Thoracic aorta (tissue), 2 donors: ENCODE measurements around the gene DNASE2B. TPM values are rescaled to one million over a fixed set of nuclear protein-coding genes. Genes with fewer than 3 reads are reported as not detected.

Source experiments
- ATAC-seq: fragments of 150-250 bp; one replicate; pipeline ENCODE4 v1.8.0; 2017; ENCODE audit warnings: low read depth; ENCODE audit not compliant: insufficient number of reproducible peaks, low FRiP score
- DNase-seq: peaks from one replicate; pipeline ENCODE4 v3.0.0-alpha.2; 2020; ENCODE audit warnings: low spot score
- H3K27ac ChIP-seq, 2 donors: fragments of 200-600 bp; sonication (generic); 1 replicate in 1 of 2; 2 replicates in 1 of 2; pipeline ENCODE4 v1.5.1; 2016; ENCODE audit warnings: mild to moderate bottlenecking in 2 of 2, moderate library complexity in 2 of 2
- H3K27me3 ChIP-seq: fragments of 200-600 bp; sonication (generic); replicated peaks from 2 replicates; pipeline ENCODE4 v1.6.0; 2016; ENCODE audit warnings: mild to moderate bottlenecking; ENCODE audit not compliant: insufficient read depth
- H3K36me3 ChIP-seq: fragments of 200-600 bp; sonication (generic); one replicate; pipeline ENCODE4 v1.5.1; 2016
- H3K4me1 ChIP-seq, 2 donors: fragments of 200-600 bp; sonication (generic); 1 replicate in 1 of 2; 2 replicates in 1 of 2; pipeline versions ENCODE4 v1.5.1 to v1.6.0; 2016; ENCODE audit warnings: low read depth in 2 of 2, mild to moderate bottlenecking in 1 of 2; ENCODE audit not compliant: control insufficient read depth in 1 of 2
- H3K4me3 ChIP-seq: fragments of 200-600 bp; sonication (generic); 2 replicates; pipeline ENCODE4 v1.5.1; 2016; ENCODE audit warnings: mild to moderate bottlenecking
- H3K9me3 ChIP-seq: fragments of 200-600 bp; sonication (generic); 2 replicates; pipeline ENCODE4 v1.5.1; 2016
- CTCF ChIP-seq: fragments of 200-600 bp; sonication (generic); IDR thresholded peaks from one replicate; pipeline ENCODE4 v1.5.1; 2019; ENCODE audit warnings: antibody characterized with exemption
- total RNA-seq, 2 donors: library from RNA; depleted of rRNA; stranded (reverse); fragments of >200 nt; gene quantifications; one replicate each; pipeline versions ENCODE4 v1.1.0 to v1.2.3, GENCODE V29; 2016

Gene DNASE2B
- total RNA-seq, 2 donors from 2014 or later = not detected

- DNase-seq (no peak), ATAC-seq (no peak)
- Histone ChIP-seq H3K4me3 (no peak overlapping the region), H3K9me3 (no peaks in the 10 kb centered on the region), H3K36me3 (no peaks in the 10 kb centered on the region), H3K4me1 (no peaks in the 10 kb centered on the region), H3K27me3 (no peaks in the 10 kb centered on the region), H3K27ac (no peak overlapping the region)
- TF ChIP-seq CTCF = no peak
Measured at GRCh38 chr1:84352298-84353106, 45.8 kb upstream of the DNASE2B start.

GRCh38 chr1:84353695-84354094, 44.6 kb upstream of the DNASE2B start:
- H3K9me3 ChIP-seq = no peaks in the 10 kb centered on the region
- no peak for TF ChIP-seq CTCF
- no peak for ATAC-seq
- H3K36me3 ChIP-seq = no peaks in the 10 kb centered on the region
- H3K4me3 ChIP-seq = no peak overlapping the region
- H3K27me3 ChIP-seq = no peaks in the 10 kb centered on the region
- no peaks in the 10 kb centered on the region for H3K4me1 ChIP-seq
- H3K27ac ChIP-seq = no peak overlapping the region
- DNase-seq = no peak

- no peak for TF ChIP-seq CTCF
- Histone ChIP-seq H3K27ac (no peak overlapping the region), H3K4me1 (no peaks in the 10 kb centered on the region), H3K27me3 (no peaks in the 10 kb centered on the region), H3K4me3 (no peak overlapping the region), H3K9me3 (no peaks in the 10 kb centered on the region), H3K36me3 (no peaks in the 10 kb centered on the region)
- DNase-seq (no peak), ATAC-seq (no peak)
Measured at GRCh38 chr1:84355556-84355955, 42.7 kb upstream of the DNASE2B start.

- no peak for TF ChIP-seq CTCF
- Histone ChIP-seq H3K27me3 (no peaks in the 10 kb centered on the region), H3K27ac (no peak overlapping the region), H3K4me1 (no peaks in the 10 kb centered on the region), H3K9me3 (no peaks in the 10 kb centered on the region), H3K4me3 (no peak overlapping the region), H3K36me3 (no peaks in the 10 kb centered on the region)
- DNase-seq (no peak), ATAC-seq (no peak)
Measured at GRCh38 chr1:84356881-84357280, 41.4 kb upstream of the DNASE2B start.

DNA sequence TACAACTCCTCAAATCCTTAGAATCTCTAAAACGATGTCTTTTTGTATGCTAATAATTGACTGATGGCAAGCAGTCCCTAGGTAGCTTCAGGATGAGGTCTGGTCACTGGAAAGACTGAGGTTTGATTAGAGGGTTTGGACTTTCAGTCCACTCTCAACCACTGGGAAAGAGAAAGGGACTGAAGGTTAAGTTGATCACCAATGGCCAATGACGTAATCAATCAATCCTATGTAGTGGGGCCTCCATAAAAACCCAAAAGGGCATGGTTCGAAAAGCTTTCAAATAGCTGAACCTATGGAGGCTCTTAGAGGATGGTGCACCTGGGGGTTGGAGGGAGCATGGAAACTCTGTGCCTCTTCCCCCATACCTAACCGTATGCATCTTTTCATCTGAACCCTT, 39.6 kb upstream of the DNASE2B start:
- no peaks in the 10 kb centered on the region for H3K36me3 ChIP-seq
- TF ChIP-seq CTCF = no peak
- no peak overlapping the region for H3K27ac ChIP-seq
- DNase-seq (no peak), ATAC-seq (no peak)
- H3K27me3 ChIP-seq = no peaks in the 10 kb centered on the region
- H3K4me1 ChIP-seq = peaks cover 0 to 14% of the 10 kb centered on the region in 2 donors
- no peaks in the 10 kb centered on the region for H3K9me3 ChIP-seq
- H3K4me3 ChIP-seq = no peak overlapping the region
